Mononuclear cell (primary cell): ENCODE measurements around the gene ABCD3. TPM values are rescaled to one million over a fixed set of nuclear protein-coding genes. Genes with fewer than 3 reads are reported as not detected.
"Not testable (repeated sequence)": the region's sequence is repeated elsewhere in the genome, so short reads cannot be mapped to it uniquely, and the experiment has no call there.

ENCODE experiments used
- H3K27me3 ChIP-seq: 2 replicates; pipeline ENCODE4 v1.6.0; 2011; ENCODE audit warnings: low read length, control low read depth; ENCODE audit not compliant: insufficient read depth
- H3K4me1 ChIP-seq: 2 replicates; pipeline ENCODE4 v1.5.1; 2011; ENCODE audit warnings: mild to moderate bottlenecking, low read length, control low read depth; ENCODE audit not compliant: insufficient read depth
- H3K4me3 ChIP-seq: 2 replicates; pipeline ENCODE4 v1.5.1; 2011; ENCODE audit warnings: mild to moderate bottlenecking, low read length, moderate library complexity
- H3K9me3 ChIP-seq: 2 replicates; pipeline ENCODE4 v1.5.1; 2011; ENCODE audit warnings: low read depth, mild to moderate bottlenecking, control low read depth, low read length
- total RNA-seq: library from RNA; depleted of rRNA; stranded (reverse); fragments of >200 nt; gene quantifications from one replicate; pipeline ENCODE4 v1.2.3, GENCODE V29; 2012

ABCD3 gene
- total RNA-seq, 1 donor: 10.6 TPM

- no peaks in the 10 kb centered on the region for H3K4me1 ChIP-seq
- H3K9me3 ChIP-seq: no peaks in the 10 kb centered on the region
- H3K4me3 ChIP-seq: no peak overlapping the region
- H3K27me3 ChIP-seq: no peaks in the 10 kb centered on the region
These were observed 10.3 kb downstream of the ABCD3 start for GRCh38 chr1:94428441-94428840.

GRCh38 chr1:94428927-94429528, 10.8 kb downstream of the ABCD3 start:
- not testable (repeated sequence) for H3K9me3 ChIP-seq, H3K4me1 ChIP-seq, H3K27me3 ChIP-seq

GRCh38 chr1:94430066-94430465, 11.9 kb downstream of the ABCD3 start:
- H3K27me3 ChIP-seq, H3K4me3 ChIP-seq, H3K4me1 ChIP-seq, H3K9me3 ChIP-seq: not testable (repeated sequence)

More at GRCh38 chr1:94428927-94429528, 10.8 kb downstream of the ABCD3 start:
- H3K4me3 ChIP-seq: not testable (repeated sequence)

- Histone ChIP-seq H3K4me3 (no peak overlapping the region), H3K4me1 (no peaks in the 10 kb centered on the region), H3K27me3 (no peaks in the 10 kb centered on the region), H3K9me3 (no peaks in the 10 kb centered on the region)
These were observed 15.7 kb downstream of the ABCD3 start for GRCh38 chr1:94433866-94434265.

DNA sequence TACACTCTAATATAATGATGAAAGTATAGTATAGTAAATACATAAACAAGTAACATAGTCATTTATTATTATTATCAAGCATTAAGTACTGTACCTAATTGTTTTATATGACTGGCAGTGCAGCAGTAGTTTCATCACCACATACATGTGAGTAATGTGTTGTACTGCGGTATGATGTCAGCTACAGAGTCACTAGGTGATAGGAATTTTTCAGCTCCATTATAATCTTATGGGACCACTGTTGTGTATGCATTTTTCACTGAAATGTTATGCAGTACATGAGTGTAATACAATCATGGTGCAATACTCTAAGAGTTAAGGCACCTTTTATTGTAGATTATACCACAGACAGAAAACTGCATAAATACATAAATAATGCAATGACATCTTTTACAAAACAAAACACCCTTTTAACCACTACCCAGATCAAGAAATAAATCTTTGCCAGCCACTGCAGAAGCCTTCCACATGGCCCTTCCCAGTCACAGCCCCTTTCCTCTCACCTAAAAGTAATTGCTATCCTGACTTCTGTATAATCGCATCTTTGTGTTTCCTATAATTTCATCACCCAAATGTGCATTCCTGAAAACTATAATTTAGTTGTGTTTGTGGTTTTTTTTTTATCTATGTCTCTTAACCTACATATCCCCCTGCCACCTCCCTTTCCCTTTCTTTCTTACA, 16.3 kb downstream of the ABCD3 start:
- H3K4me1 ChIP-seq: no peaks in the 10 kb centered on the region
- H3K27me3 ChIP-seq: no peaks in the 10 kb centered on the region
- H3K9me3 ChIP-seq: no peaks in the 10 kb centered on the region
- no peak overlapping the region for H3K4me3 ChIP-seq

DNA sequence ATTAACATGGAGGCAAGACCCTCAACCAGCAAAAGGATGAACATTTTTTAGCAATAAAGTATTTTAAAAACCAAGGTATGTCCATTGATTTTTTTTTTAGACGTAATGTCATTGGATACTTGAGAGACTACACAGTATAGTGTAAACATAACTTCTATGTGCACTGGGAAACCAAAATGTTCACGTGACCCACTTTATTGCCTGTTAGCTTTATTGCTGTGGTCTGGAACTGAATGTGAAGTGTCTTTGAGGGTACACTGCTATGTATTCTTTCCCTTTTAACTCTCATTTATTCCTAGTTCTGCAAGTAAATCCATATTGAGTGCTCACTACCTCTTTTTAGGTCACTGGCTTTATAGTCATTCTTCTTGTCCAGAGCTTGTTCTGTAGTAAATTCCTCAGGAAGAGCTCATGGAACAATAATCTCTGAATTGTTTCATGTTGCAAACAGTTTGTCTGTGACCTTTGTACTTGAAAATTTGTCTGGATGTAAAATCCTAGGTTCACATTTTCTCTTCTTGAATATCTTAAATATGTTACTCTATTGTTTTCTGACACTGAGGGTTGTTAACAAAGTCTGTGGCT, 20.6 kb downstream of the ABCD3 start:
- Histone ChIP-seq H3K4me3 (no peak overlapping the region), H3K9me3 (peaks cover 22% of the 10 kb centered on the region), H3K4me1 (no peaks in the 10 kb centered on the region), H3K27me3 (no peaks in the 10 kb centered on the region)

DNA sequence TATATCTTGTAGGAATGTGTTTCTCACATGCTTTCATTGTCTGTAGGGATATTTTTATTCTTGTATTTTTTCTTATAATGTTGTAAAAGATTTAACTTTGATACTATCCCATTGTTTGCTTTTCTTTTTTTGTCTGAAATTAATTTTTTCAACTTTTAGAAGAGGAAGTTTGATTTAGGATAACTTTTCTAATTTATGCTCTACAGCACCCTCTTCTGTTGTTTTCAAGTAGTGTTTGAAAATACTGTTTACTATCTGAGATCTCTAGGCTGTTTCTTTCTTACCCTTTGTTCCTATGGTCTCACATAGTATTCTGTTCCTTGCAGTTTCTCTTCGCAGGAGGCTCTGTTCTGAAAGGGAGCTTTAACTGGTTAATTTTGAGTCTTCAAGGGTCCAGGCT, 21.9 kb downstream of the ABCD3 start:
- no peaks in the 10 kb centered on the region for H3K27me3 ChIP-seq
- H3K4me3 ChIP-seq: no peak overlapping the region
- peaks cover 22% of the 10 kb centered on the region for H3K9me3 ChIP-seq
- no peaks in the 10 kb centered on the region for H3K4me1 ChIP-seq

- H3K4me3 ChIP-seq, H3K27me3 ChIP-seq, H3K4me1 ChIP-seq: not testable (repeated sequence)
- peaks cover 22% of the 10 kb centered on the region for H3K9me3 ChIP-seq
These were observed 24.9 kb downstream of the ABCD3 start for GRCh38 chr1:94443067-94443466.

- not testable (repeated sequence) for H3K4me3 ChIP-seq, H3K27me3 ChIP-seq, H3K4me1 ChIP-seq
- peaks cover 33% of the 10 kb centered on the region for H3K9me3 ChIP-seq
These were observed 26.6 kb downstream of the ABCD3 start for GRCh38 chr1:94444819-94445218.

DNA sequence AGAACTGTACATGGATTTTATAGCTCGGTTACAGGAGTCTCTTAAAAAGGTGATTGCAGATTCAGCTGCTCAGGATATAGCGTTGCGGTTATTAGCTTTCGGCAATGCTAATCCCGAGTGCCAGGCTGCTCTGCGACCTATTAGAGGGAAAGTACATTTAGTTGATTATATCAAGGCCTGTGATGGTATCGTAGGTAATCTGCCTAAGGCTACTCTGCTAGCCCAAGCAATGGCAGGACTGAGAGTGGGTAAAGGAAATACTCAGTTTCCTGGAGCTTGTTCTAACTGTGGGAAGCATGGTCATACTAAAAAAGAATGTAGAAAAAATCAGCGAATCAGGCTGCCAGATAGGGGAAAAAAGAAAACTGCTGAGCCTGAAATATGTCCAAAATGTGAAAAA, 27.5 kb downstream of the ABCD3 start:
- not testable (repeated sequence) for H3K27me3 ChIP-seq, H3K4me1 ChIP-seq, H3K4me3 ChIP-seq
- peaks cover 42% of the 10 kb centered on the region for H3K9me3 ChIP-seq

DNA sequence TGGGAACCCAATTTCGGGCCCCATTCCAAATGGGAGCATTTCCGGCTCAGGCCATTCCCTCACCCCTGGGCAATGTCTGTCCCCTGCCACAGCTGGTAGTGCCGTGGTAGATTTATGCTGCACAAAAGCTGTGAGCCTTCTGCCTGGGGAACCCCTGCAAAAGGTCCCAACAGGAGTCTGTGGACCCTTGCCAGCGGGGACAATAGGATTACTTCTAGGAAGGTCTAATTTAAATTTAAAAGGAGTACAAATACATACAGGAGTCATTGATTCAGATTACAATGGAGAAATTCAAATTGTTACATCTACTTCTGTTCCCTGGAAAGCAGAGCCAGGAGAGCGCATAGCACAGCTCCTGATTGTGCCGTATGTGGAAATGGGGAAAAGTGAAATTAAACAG, 28.0 kb downstream of the ABCD3 start:
- peaks cover 47% of the 10 kb centered on the region for H3K9me3 ChIP-seq
- not testable (repeated sequence) for H3K4me1 ChIP-seq, H3K27me3 ChIP-seq, H3K4me3 ChIP-seq

GRCh38 chr1:94448741-94449140, 30.6 kb downstream of the ABCD3 start:
- H3K27me3 ChIP-seq, H3K4me3 ChIP-seq, H3K4me1 ChIP-seq: not testable (repeated sequence)
- peaks cover 31% of the 10 kb centered on the region for H3K9me3 ChIP-seq

- no peaks in the 10 kb centered on the region for H3K27me3 ChIP-seq
- H3K9me3 ChIP-seq: peaks cover under 1% of the 10 kb centered on the region
- no peak overlapping the region for H3K4me3 ChIP-seq
These were observed 38.5 kb downstream of the ABCD3 start for GRCh38 chr1:94456736-94457135.

DNA sequence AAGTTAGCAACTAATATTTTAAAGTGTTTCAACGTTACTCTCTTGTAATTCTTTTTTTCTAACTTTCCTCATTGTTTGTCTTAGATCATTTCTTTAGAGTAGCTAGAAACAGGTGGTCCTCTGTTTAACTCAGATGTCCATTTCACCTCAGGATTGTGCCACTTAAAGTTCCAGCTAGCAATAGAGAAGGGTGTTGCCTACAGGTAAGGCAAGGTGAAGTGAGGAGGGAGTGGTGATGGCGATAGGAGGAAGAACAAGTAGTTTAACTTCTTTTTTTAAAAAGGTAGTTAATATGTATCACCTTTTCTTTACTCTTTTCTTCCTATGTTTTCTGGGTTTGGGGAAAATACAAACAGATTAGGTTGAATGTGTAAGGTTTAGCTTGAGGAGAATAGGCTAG, 44.4 kb downstream of the ABCD3 start:
- Histone ChIP-seq H3K4me3 (no peak overlapping the region), H3K4me1 (no peaks in the 10 kb centered on the region), H3K9me3 (no peaks in the 10 kb centered on the region), H3K27me3 (no peaks in the 10 kb centered on the region)

More at GRCh38 chr1:94456736-94457135, 38.5 kb downstream of the ABCD3 start:
- H3K4me1 ChIP-seq: no peaks in the 10 kb centered on the region

GRCh38 chr1:94463056-94463764, 45.0 kb downstream of the ABCD3 start:
- Histone ChIP-seq H3K27me3 (no peaks in the 10 kb centered on the region), H3K4me1 (no peaks in the 10 kb centered on the region), H3K4me3 (no peak overlapping the region), H3K9me3 (no peaks in the 10 kb centered on the region)
